RWPE2 (cell line): ENCODE results near the gene MCRIP1.

Experiments
- ATAC-seq: fragments of 200-7000 bp; cut with Tn5 transposase; 3 replicates; pipeline ENCODE4 v1.9.1; 2021; ENCODE audit warnings: low read depth
- DNase-seq: peaks from one replicate; pipeline ENCODE4 v3.0.0-alpha.2; 2020; ENCODE audit warnings: low spot score
- H3K27ac ChIP-seq: fragments of 450-650 bp; 2 replicates; pipeline ENCODE4 v1.5.1; 2017; ENCODE audit warnings: mild to moderate bottlenecking; ENCODE audit not compliant: poor library complexity, severe bottlenecking
- H3K27me3 ChIP-seq: fragments of 250-450 bp; sonication (Bioruptor Pico); 2 replicates; pipeline ENCODE4 v1.5.1; 2021; ENCODE audit warnings: mild to moderate bottlenecking, moderate library complexity; ENCODE audit not compliant: insufficient read depth, poor library complexity, severe bottlenecking
- H3K36me3 ChIP-seq: fragments of 250-450 bp; sonication (Bioruptor Pico); 2 replicates; pipeline ENCODE4 v1.5.1; 2020; ENCODE audit warnings: low read depth, mild to moderate bottlenecking, moderate library complexity
- H3K4me1 ChIP-seq: fragments of 250-450 bp; sonication (Bioruptor Pico); 2 replicates; pipeline ENCODE4 v1.5.1; 2021; ENCODE audit warnings: mild to moderate bottlenecking, moderate library complexity; ENCODE audit not compliant: insufficient read depth, poor library complexity, severe bottlenecking
- H3K4me3 ChIP-seq: fragments of 250-450 bp; sonication (Bioruptor Pico); 2 replicates; pipeline ENCODE4 v1.5.1; 2021; ENCODE audit warnings: mild to moderate bottlenecking, moderate library complexity; ENCODE audit not compliant: severe bottlenecking
- H3K9me3 ChIP-seq: fragments of 250-450 bp; sonication (Bioruptor Pico); 2 replicates; pipeline ENCODE4 v1.5.1; 2021; ENCODE audit warnings: mild to moderate bottlenecking, moderate library complexity; ENCODE audit not compliant: severe bottlenecking
- TF ChIP-seq, protein P1 (sequence below): fragments of 450-650 bp; IDR thresholded peaks from one replicate; pipeline ENCODE4 v1.5.1; 2017; ENCODE audit warnings: mild to moderate bottlenecking, moderate library complexity; ENCODE audit not compliant: poor library complexity, severe bottlenecking

MCRIP1 gene

DNA sequence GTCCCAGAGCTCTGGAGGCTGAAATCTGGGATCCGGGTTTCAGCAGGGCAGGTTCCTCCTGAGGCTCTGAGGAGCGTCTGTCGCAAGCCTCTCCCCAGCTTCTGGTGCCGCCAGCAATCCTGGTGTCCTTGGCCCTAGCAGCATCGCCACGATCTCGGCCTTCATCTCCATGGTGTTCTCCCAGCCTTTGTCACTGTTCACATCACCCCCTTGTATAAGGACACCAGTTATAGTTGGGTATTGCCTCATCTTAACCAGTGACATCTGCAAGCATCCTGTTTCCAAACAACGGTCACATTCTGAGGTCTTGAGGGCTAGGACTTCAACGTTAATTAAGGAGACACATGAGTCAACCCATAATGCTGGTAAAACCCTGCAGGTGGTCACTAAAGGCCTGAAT, 4.5 kb upstream of the MCRIP1 start:
- Histone ChIP-seq H3K27me3 (no peaks in the 10 kb centered on the region), H3K36me3 (peaks cover 6% of the 10 kb centered on the region; the same call in 1 of the 2 replicates), H3K4me1 (peaks cover 16% of the 10 kb centered on the region), H3K4me3 (no peak overlapping the region), H3K27ac (no peak overlapping the region), H3K9me3 (no peaks in the 10 kb centered on the region)
- TF ChIP-seq, protein P1, sequence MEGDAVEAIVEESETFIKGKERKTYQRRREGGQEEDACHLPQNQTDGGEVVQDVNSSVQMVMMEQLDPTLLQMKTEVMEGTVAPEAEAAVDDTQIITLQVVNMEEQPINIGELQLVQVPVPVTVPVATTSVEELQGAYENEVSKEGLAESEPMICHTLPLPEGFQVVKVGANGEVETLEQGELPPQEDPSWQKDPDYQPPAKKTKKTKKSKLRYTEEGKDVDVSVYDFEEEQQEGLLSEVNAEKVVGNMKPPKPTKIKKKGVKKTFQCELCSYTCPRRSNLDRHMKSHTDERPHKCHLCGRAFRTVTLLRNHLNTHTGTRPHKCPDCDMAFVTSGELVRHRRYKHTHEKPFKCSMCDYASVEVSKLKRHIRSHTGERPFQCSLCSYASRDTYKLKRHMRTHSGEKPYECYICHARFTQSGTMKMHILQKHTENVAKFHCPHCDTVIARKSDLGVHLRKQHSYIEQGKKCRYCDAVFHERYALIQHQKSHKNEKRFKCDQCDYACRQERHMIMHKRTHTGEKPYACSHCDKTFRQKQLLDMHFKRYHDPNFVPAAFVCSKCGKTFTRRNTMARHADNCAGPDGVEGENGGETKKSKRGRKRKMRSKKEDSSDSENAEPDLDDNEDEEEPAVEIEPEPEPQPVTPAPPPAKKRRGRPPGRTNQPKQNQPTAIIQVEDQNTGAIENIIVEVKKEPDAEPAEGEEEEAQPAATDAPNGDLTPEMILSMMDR: no peak
- ATAC-seq (no peak), DNase-seq (no peak)

DNA sequence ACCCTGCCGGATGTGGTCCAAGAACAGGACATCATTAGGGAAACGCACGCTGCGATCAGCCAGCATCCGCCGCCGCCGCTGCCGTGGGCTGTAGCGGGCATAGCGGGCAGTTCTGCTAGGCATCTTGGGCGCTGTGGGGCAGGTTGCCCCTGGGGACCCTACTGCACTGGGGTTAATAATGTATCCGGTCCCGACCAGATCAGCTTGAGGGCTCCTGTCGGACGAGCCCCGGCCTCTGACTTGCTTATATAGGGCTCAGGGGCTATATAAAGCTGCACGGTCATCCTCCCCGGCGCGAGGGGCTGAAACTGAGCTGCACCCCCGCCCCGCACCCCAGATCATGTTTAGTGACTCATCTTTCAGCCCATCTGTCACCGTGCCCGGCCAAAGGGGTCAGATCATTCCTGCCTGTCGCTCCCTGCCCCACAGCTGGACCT, 1.8 kb upstream of the MCRIP1 start, which contains the start of gene PPP1R27:
PPP1R27 (minus strand) TSS at position 220 of the 437 bp plus-strand sequence; CDS start at position 123, 97 bp downstream.
- TF ChIP-seq, protein P1: no peak
- Histone ChIP-seq H3K27me3 (no peaks in the 10 kb centered on the region), H3K4me1 (peaks cover 8% of the 10 kb centered on the region), H3K36me3 (no peaks in the 10 kb centered on the region), H3K4me3 (peak within 1 kb of the TSS; percentile 53), H3K27ac (peak within 1 kb of the TSS; percentile 71), H3K9me3 (no peaks in the 10 kb centered on the region)
- no peak for DNase-seq
- ATAC-seq: no peak

DNA sequence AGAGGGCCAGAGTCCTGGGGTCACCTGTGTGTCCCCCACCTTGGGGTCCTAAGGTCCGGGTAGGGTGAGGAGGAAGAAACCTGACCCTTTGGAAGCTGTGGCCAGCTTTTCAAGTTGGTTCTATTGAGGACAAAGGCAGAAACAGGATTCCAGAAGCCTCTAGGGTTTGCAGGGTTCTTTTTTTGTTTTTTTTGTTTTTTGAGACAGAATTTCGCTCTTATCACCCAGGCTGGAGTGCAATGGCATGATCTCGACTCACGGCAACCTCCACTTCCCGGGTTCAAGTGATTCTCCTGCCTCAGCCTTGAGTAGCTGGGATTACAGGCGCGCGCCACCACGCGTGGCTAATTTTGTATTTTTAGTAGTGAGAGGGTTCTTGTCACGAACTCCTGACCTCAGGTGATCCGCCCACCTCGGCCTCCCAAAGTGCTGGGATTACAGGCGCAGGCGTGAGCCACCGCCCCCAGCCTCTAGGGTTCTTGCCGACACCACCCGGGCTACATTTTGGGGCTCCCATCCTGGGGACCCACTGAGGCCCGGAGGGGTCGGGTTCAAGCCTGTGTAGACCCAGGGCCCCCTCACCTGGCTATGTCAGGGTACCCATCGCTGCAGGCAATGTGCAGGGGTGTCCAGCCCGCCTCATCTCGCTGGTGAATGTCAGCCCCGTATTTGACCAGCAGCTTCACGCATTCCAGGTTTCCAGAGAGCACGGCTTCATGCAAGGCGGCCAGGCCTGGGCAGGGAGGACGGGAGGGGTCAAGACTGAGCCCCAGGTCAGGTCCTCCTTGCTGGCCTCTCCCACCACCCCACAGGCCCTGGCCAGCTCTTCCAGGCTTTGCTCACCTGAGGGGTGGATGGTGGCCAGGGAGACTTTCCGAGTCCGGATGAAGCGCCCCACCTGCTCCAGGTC, 1.1 kb upstream of the MCRIP1 start:
- Histone ChIP-seq H3K27me3 (no peaks in the 10 kb centered on the region), H3K4me1 (peaks cover 8% of the 10 kb centered on the region), H3K36me3 (no peaks in the 10 kb centered on the region), H3K9me3 (no peaks in the 10 kb centered on the region), H3K4me3 (peak overlapping the region; percentile 53), H3K27ac (peak overlapping the region; percentile 71)
- ATAC-seq: no peak
- no peak for DNase-seq
- TF ChIP-seq, protein P1: no peak

DNA sequence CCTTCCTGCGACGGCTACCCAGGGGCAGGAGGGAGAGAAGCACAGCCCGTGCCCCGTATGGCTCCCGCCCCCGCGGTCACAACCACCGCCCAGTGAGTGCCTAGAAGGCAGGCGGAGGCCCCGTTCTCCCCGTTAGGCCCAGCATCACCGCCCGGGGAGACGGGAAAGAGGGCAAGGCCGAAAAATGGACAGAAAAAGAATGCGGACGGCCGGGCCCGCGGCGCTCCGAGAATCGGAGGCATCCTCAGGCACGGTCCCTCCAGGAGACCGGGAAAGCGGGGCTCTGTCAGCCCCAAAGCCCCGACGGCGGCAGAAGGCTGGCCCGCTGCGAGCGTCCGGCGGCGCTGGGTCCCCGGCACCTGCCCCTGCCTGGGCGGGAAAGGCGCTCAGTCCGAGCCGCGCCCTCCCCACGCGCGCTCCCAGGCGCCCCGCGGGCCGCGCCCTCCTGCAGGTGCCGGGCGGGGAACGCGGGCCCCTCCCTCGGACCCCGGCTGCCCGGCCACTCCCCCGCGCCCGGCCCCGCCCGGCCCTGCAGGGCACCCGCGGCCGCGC, 407 bp downstream of the MCRIP1 start:
- Histone ChIP-seq H3K9me3 (no peaks in the 10 kb centered on the region), H3K27ac (peak overlapping the region; percentile 71), H3K36me3 (no peaks in the 10 kb centered on the region), H3K4me3 (peak overlapping the region; percentile 53), H3K4me1 (peaks cover 8% of the 10 kb centered on the region), H3K27me3 (no peaks in the 10 kb centered on the region)
- ATAC-seq (peak; percentile 43), DNase-seq (peak; percentile 74)
- TF ChIP-seq, protein P1: no peak
